Effector memory CD8-positive, alpha-beta T cell (primary cell): ENCODE data around the gene LRRC8B.
A peak's percentile ranks its signal among the peaks of the same experiment; 100 is the strongest.

Experiments
- ATAC-seq: fragments of 150-1000 bp; cut with Tn5 transposase; replicated peaks from 2 replicates; pipeline ENCODE4 v1.10.0; 2021; ENCODE audit warnings: mild to moderate bottlenecking, moderate library complexity
- DNase-seq, 3 experiments: peaks; one replicate each; pipeline ENCODE4 v3.0.0; 2021
- H3K27ac Mint-ChIP-seq, 2 donors: one replicate each; pipeline ENCODE4 v1.8.0; 2022; ENCODE audit warnings: mild to moderate bottlenecking in 2 of 2, mixed read lengths in 2 of 2, moderate library complexity in 2 of 2
- H3K27me3 Mint-ChIP-seq, 2 donors: one replicate each; pipeline ENCODE4 v1.8.0; 2022; ENCODE audit warnings: mixed read lengths in 2 of 2
- H3K36me3 Mint-ChIP-seq: one replicate; pipeline ENCODE4 v1.8.0; 2022; ENCODE audit warnings: mild to moderate bottlenecking, moderate library complexity, mixed read lengths; ENCODE audit not compliant: insufficient read depth
- H3K4me1 Mint-ChIP-seq, 2 donors: one replicate each; pipeline ENCODE4 v1.8.0; 2022; ENCODE audit warnings: low read depth in 2 of 2, mixed read lengths in 2 of 2
- H3K4me3 Mint-ChIP-seq, 2 donors: one replicate each; pipeline ENCODE4 v1.8.0; 2022; ENCODE audit warnings: mild to moderate bottlenecking in 2 of 2, mixed read lengths in 2 of 2, moderate library complexity in 2 of 2
- H3K9me3 Mint-ChIP-seq, 2 donors: one replicate each; pipeline ENCODE4 v1.8.0; 2022; ENCODE audit warnings: mixed read lengths in 2 of 2

LRRC8B gene

DNA sequence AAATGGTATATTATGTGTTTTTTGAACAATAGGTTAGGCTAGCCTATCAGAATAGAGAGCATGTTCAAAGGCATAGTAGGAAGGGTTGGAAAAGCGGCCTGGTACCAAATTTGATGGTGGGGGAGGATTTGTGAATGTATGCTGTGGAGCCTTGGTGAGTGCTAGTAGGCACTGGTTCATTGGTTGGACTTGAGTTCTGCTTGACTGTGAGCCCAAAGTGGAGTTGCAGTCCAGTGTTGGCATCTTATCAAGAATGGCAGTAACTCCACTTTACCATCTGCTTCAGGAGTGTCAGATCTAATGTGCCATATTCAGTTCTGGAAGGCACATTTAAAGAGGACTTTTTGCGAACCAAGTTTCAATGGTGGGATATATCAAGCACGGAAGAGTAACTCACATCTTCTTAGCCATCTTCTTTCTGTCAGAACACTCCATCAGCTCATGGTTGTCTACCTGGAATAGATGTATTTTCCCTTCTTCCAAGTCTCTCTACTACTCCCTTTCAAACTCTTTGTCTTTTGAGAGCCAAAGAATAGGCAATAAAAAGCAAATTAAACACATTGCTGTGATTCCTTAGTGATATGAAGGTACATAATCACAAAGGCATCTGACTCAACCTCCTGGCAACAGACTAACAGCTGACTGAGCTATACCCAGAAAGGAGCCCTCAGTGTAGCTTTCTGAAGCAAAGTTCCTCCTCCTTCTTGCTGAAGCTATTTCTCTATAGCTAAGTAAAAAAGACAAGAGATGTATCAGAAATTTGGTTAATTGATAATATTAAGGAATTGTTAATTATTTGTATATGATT lies 21.7 kb downstream of the LRRC8B start:
- Mint-ChIP-seq H3K4me1 (peaks cover 4 to 10% of the 10 kb centered on the region in 2 donors), H3K9me3 (no peaks in the 10 kb centered on the region), H3K27me3 (no peaks in the 10 kb centered on the region), H3K36me3 (no peaks in the 10 kb centered on the region), H3K4me3 (no peak overlapping the region), H3K27ac (no peak overlapping the region)
- DNase-seq (no peak), ATAC-seq (no peak)

- Mint-ChIP-seq H3K27ac (no peak overlapping the region), H3K36me3 (no peaks in the 10 kb centered on the region), H3K4me3 (no peak overlapping the region), H3K27me3 (no peaks in the 10 kb centered on the region), H3K4me1 (peaks cover 4 to 16% of the 10 kb centered on the region in 2 donors), H3K9me3 (no peaks in the 10 kb centered on the region)
- ATAC-seq: no peak
- DNase-seq: no peak
Measured at GRCh38 chr1:89546934-89547562, 22.4 kb downstream of the LRRC8B start.

DNA sequence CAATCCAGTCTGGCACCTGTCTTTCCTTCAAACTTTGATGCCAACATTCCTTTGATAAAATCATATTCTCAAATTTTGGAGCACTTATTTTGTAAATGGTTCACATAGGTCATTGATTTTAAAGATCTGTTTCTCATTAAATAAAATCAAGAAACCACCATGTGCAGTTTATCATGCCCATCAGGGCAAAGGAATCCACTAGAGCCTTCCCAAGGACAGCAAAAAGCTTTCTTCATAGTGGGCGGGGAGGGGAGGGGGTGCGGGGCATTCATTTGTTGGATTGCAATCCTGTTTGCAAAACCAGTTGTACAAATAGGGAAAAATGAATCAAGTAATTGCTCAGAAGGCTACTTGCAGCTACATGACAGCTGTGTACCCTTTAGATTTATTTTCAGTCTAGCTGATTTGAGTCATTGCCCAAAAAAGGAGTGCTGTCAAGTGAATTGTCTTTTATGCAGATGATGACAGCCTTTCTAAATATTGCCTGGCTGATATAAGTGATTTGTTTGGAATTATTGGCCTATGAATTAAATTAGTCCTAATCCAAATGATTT lies 23.0 kb downstream of the LRRC8B start:
- ATAC-seq (no peak), DNase-seq (no peak)
- no peaks in the 10 kb centered on the region for H3K9me3 Mint-ChIP-seq
- H3K4me1 Mint-ChIP-seq: peaks cover 7 to 22% of the 10 kb centered on the region in 2 donors
- no peak overlapping the region for H3K4me3 Mint-ChIP-seq
- H3K27me3 Mint-ChIP-seq: no peaks in the 10 kb centered on the region
- no peaks in the 10 kb centered on the region for H3K36me3 Mint-ChIP-seq
- H3K27ac Mint-ChIP-seq: peak overlapping the region in 1 of 2 donors; percentile 36

GRCh38 chr1:89548122-89548857 lies 23.7 kb downstream of the LRRC8B start:
- no peaks in the 10 kb centered on the region for H3K36me3 Mint-ChIP-seq

GRCh38 chr1:89550995-89551394 lies 26.4 kb downstream of the LRRC8B start:
- H3K36me3 Mint-ChIP-seq: no peaks in the 10 kb centered on the region
- no peak for ATAC-seq
- no peaks in the 10 kb centered on the region for H3K9me3 Mint-ChIP-seq
- H3K27me3 Mint-ChIP-seq: no peaks in the 10 kb centered on the region
- H3K4me3 Mint-ChIP-seq: no peak overlapping the region
- peak overlapping the region in 1 of 2 donors; percentile 4 for H3K27ac Mint-ChIP-seq
- H3K4me1 Mint-ChIP-seq: peaks cover 5 to 16% of the 10 kb centered on the region in 2 donors
- DNase-seq: no peak

More at GRCh38 chr1:89548122-89548857, 23.7 kb downstream of the LRRC8B start:
- Mint-ChIP-seq H3K9me3 (no peaks in the 10 kb centered on the region), H3K4me3 (no peak overlapping the region), H3K27ac (peak overlapping the region in 1 of 2 donors; percentile 36), H3K27me3 (no peaks in the 10 kb centered on the region), H3K4me1 (peaks cover 7 to 25% of the 10 kb centered on the region in 2 donors)
- ATAC-seq (no peak), DNase-seq (no peak)

GRCh38 chr1:89552471-89553081 lies 27.9 kb downstream of the LRRC8B start:
- Mint-ChIP-seq H3K36me3 (no peaks in the 10 kb centered on the region), H3K4me3 (peak overlapping the region in 1 of 2 donors; percentile 20), H3K9me3 (no peaks in the 10 kb centered on the region), H3K27ac (peak overlapping the region; percentile 16 to 23), H3K4me1 (peaks cover 5 to 14% of the 10 kb centered on the region in 2 donors), H3K27me3 (no peaks in the 10 kb centered on the region)
- ATAC-seq (no peak), DNase-seq (no peak)

GRCh38 chr1:89553157-89553556 lies 28.5 kb downstream of the LRRC8B start:
- peaks cover 5 to 14% of the 10 kb centered on the region in 2 donors for H3K4me1 Mint-ChIP-seq
- no peaks in the 10 kb centered on the region for H3K9me3 Mint-ChIP-seq
- H3K27ac Mint-ChIP-seq: peak overlapping the region in 1 of 2 donors; percentile 23
- H3K27me3 Mint-ChIP-seq: no peaks in the 10 kb centered on the region
- H3K4me3 Mint-ChIP-seq: no peak overlapping the region
- ATAC-seq: no peak
- H3K36me3 Mint-ChIP-seq: no peaks in the 10 kb centered on the region
- no peak for DNase-seq

- Mint-ChIP-seq H3K9me3 (no peaks in the 10 kb centered on the region), H3K27ac (no peak overlapping the region), H3K4me3 (no peak overlapping the region), H3K4me1 (peaks cover 3 to 14% of the 10 kb centered on the region in 2 donors), H3K36me3 (no peaks in the 10 kb centered on the region), H3K27me3 (no peaks in the 10 kb centered on the region)
- no peak for ATAC-seq
- DNase-seq: no peak
Measured at GRCh38 chr1:89555550-89555949, 30.9 kb downstream of the LRRC8B start.

DNA sequence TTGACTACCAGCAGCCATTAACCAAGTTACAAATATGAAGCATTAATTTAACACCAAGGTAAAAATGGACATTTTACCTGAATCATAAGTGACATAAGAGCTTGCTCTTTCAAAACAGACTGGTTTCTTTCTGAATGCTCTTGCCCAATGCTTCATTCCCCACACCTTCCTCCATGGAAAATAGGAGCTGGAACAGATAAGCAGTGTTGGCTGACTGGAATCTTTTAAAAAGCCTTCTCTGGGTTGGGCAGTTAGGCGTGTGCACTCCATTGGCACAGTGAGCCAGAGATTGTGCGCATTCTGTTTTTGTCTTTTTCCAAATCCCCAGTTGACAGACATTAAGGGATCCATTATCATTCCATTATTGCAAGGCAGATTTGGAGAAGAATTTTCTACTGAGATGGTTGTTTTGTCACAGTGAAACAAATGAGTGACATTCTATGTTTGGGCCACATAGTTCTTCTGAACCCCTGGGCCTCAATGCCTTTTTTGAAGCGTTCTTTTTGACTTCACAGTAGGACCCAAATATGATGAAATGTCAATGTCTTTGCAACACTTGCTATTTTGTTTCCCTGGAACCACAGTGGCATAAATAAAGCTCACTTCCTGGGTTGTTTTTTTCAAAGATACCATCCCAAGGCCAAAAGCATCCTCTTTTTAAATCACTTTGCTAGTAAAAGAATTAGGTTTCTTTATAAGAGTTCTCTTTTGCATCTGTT lies 32.3 kb downstream of the LRRC8B start:
- H3K9me3 Mint-ChIP-seq: no peaks in the 10 kb centered on the region
- no peak for DNase-seq
- no peak overlapping the region for H3K4me3 Mint-ChIP-seq
- H3K4me1 Mint-ChIP-seq: peaks cover 3 to 10% of the 10 kb centered on the region in 2 donors
- no peaks in the 10 kb centered on the region for H3K36me3 Mint-ChIP-seq
- ATAC-seq: no peak
- no peak overlapping the region for H3K27ac Mint-ChIP-seq
- H3K27me3 Mint-ChIP-seq: no peaks in the 10 kb centered on the region

DNA sequence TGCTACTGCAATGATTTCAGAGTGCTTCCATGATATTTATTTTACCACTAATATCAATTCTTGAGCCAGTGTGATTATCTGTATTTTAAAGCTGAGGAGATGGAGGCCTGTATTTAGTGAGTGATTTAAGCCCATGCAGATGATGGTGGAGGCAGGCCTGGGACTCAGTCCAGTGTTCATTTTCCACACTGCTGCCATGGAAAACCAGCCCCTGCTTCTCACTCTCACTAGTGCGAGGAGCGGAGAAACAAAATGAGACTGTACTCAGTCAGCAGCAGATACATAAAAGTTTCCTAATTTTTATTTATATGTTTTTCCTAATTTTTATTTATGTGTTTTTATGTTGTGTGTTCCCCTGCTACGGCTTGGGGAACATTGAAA lies 32.8 kb downstream of the LRRC8B start:
- no peaks in the 10 kb centered on the region for H3K36me3 Mint-ChIP-seq
- DNase-seq (no peak), ATAC-seq (no peak)
- H3K27ac Mint-ChIP-seq: no peak overlapping the region
- no peaks in the 10 kb centered on the region for H3K9me3 Mint-ChIP-seq
- H3K27me3 Mint-ChIP-seq: no peaks in the 10 kb centered on the region
- H3K4me3 Mint-ChIP-seq: no peak overlapping the region
- peaks cover 0 to 5% of the 10 kb centered on the region in 2 donors for H3K4me1 Mint-ChIP-seq

DNA sequence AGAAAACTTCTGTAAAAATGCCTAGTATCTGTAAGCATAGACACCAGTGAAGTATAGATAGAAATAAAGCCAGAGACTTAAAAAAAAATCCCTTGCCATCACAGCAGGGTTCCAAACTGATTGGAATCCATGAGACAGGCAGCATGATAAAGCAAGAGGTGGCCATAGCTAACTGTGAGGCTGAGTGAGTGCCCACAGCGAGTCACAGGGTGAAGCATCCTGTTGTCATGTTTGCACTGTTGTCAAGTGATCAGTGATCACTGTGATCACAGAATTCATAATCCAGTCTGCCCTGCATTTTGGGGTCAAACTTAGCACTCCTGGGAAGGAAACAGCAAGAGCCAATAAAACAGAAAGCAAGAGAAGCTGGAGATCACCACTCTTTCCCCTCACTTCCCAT lies 33.3 kb downstream of the LRRC8B start:
- no peak for ATAC-seq
- DNase-seq: no peak
- Mint-ChIP-seq H3K4me1 (peaks cover 0 to 3% of the 10 kb centered on the region in 2 donors), H3K4me3 (no peak overlapping the region), H3K27ac (no peak overlapping the region), H3K9me3 (no peaks in the 10 kb centered on the region), H3K36me3 (no peaks in the 10 kb centered on the region), H3K27me3 (no peaks in the 10 kb centered on the region)

- peaks cover 0 to 7% of the 10 kb centered on the region in 2 donors for H3K4me1 Mint-ChIP-seq
- H3K36me3 Mint-ChIP-seq: no peaks in the 10 kb centered on the region
Measured at GRCh38 chr1:89563957-89564604, 39.5 kb downstream of the LRRC8B start.

More at GRCh38 chr1:89563957-89564604, 39.5 kb downstream of the LRRC8B start:
- H3K27me3 Mint-ChIP-seq: no peaks in the 10 kb centered on the region
- no peak overlapping the region for H3K27ac Mint-ChIP-seq
- peak overlapping the region in 1 of 2 donors; percentile 31 for H3K4me3 Mint-ChIP-seq
- no peak for DNase-seq
- no peak for ATAC-seq
- no peaks in the 10 kb centered on the region for H3K9me3 Mint-ChIP-seq
